Stimulated activated CD8-positive, alpha-beta memory T cell treated with anti-CD3 and anti-CD28 coated beads, Interleukin-7, amount 100 ng/mL, for 1 hour (primary cell): ENCODE results near the gene OLFML1.
"Not testable (repeated sequence)": the region's sequence is repeated elsewhere in the genome, so short reads cannot be mapped to it uniquely, and the experiment has no call there.

Experiments used
- DNase-seq, 2 donors: peaks; one replicate each; pipeline ENCODE4 v3.0.0-alpha.2; 2020; ENCODE audit warnings: low read depth in 2 of 2

The OLFML1 gene

GRCh38 chr11:7512525-7513233, 27.4 kb downstream of the OLFML1 start:
- DNase-seq, result no peak

DNA sequence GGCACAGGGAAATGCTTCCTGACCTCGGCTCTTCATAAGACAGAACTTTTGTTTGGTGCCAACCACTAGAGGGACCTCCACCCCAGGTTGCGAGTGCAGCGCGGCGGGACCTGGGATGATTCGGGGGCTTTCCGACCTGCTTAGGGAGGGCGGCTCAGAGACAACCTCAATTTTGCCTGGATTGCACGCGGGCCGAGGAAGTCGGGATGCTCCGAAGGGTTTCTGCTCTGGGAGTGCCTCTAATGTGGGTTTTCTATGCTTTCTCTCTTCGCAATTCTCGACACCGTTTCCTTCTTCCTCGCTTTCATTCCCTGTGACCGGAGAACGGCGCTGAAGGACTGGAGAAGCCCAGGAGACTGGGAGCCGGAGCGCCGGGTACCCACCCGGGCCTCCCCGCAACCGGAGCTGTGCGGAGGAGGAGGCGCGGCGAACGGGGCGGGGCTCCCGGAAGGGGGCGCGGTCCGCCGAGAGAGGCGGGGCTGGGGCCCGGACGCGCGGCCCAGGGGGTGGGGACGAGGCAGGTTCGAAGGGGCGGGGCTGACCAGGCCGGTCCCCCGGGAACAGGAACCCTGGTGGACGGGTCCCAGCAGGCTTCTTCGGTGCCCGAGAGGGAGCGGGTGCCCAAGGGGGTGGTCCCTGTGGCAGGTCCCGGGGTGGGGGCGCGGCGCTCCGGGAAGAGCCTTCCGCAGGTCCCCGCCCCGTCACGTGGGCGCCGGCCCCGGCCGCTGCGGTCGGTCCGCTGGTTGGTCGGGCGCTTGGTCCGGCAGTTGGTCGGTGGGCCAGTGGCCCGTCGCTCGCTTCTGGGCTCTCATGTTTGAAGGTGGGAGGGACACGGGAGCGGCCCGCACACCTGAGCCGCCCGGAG, 28.2 kb downstream of the OLFML1 start, which contains the start of gene PPFIBP2:
Gene PPFIBP2, plus strand, starts transcription at position 766 of the 865 bp plus-strand sequence. CDS start 35,477 bp downstream, outside the sequence.
- DNase-seq, result peak; percentile 74 to 76

DNA sequence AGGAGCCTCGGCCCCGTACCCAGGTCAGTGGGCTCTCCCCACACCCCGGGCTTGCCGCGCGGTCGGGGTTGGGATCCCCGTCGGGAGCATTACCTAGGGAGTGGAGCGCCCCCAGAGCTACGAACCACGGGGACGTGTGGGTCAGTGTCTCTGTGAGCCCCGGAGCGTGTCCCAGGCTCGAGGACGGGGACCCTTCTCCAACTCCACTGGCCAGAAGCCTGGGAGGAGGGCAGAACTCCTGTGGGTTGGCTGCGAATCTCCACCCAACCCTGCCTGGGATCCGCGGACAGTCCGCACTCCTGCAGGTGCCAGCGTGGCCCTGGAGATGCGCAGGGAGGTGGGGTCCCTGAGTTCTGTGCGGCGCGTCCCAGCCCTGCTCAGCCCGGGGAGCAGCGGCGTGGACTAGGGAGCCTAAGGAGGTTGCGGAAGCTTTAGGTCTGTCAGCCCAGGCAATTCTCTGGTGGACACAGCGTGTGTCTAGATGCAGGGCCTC, 28.8 kb downstream of the OLFML1 start:
- DNase-seq, result no peak

DNA sequence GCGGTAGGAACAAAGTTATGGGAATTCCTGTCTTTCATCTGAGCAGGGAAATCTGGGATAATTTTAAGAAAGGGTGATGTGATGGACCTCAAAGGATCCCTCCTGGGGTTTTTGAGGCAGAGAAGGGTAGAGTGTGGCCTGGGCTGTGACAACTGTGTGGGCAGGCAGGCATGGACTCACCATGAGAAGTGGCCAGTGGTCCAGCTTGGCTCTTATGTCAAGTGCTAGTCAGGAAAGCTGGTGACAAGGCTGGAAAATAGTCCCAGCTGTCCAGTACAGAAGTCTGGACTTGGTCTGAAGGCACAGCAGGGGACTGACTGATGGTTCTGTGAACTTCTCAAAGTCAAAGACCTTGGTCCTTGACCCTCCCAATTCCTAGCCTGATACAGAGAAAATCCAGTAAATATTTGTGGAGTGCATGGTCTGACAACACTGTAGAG, 30.2 kb downstream of the OLFML1 start:
- DNase-seq, result no peak

DNA sequence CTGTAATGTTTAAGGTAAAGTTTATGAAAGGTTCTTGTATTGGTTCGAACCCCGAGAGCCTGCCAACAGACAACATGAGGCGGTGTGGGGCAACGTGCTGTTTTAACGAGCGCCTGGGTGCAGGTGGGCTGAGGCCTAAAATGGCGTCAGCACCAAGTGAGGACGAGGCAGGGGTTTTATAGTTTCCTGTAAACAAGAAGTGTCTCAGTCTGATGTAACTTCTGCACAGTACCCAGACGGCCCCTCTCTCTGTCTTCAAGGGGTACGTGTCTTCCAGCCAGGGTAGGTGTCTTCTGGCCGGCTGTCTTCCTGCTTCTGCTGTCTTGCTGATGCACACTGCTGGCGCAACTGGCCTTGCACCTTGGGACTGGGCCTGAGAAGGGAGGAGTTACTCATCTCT, 31.2 kb downstream of the OLFML1 start:
- DNase-seq, result no peak

- DNase-seq, result not testable (repeated sequence)
Observed at GRCh38 chr11:7517743-7518142, 32.4 kb downstream of the OLFML1 start.

- DNase-seq, result no peak
Observed at GRCh38 chr11:7518811-7519562, 33.7 kb downstream of the OLFML1 start.

- DNase-seq, result no peak
Observed at GRCh38 chr11:7520011-7520942, 35.0 kb downstream of the OLFML1 start.

- no peak for DNase-seq
Observed at GRCh38 chr11:7520981-7521487, 35.7 kb downstream of the OLFML1 start.

GRCh38 chr11:7522121-7522520, 36.8 kb downstream of the OLFML1 start:
- no peak for DNase-seq

GRCh38 chr11:7522546-7522945, 37.2 kb downstream of the OLFML1 start:
- DNase-seq, result no peak

GRCh38 chr11:7523416-7524210, 38.3 kb downstream of the OLFML1 start:
- DNase-seq, result no peak

DNA sequence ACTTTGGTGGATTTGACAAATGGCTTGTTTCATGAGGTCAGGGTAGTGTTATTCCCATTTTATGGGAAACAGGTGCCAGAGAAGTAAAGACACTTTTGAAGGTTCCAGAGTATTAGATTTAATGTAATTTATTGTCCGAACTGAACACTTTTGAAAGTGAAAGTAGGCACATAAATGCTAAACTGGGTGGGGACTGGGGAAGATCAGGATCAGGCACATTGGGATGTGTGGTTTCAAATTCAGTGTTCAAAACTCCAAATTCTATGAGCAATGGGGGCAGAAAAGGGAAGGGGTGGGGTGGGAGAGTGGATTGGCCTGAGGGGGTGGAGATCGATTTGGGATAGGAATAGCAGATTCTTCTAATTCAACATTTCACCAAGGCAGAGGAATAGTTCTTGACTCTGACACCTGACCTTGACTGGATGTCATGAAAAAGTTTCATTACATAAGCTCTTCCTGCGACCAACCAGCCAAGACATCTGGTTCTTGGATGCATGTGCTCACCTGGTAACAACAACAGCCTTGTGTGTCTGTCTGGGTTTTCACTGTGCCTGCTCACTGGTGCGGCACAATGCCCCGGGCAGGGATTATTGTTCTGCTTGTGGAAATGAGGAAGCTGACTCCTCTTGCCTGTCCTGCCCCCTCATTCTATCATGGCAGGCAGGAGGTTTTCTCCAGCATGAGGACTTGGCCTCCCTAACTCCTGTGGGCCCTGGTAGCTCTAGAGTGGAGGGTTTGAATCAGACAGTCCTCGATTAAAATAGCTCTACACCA, 39.3 kb downstream of the OLFML1 start:
- no peak for DNase-seq

DNA sequence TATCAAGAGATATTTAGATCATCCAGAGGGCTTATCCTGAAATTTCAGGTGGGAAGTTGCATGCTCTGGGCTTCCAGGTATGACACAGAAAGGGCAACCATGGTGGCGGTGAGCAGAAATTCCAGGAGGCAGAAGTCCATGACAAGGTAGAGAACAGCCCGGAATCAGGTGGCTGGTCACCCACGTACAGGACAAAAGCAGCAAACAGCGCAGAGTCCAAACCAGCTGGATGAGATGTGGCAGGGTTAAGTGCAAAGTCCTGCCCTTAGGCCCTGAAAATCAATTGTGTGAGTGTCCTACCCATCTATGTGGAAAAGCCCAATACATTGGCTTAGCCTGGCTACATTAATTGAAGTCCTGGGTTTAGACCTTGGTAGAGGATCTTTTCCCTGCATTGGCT, 40.1 kb downstream of the OLFML1 start:
- no peak for DNase-seq

GRCh38 chr11:7527029-7527428, 41.7 kb downstream of the OLFML1 start:
- DNase-seq, result no peak

DNA sequence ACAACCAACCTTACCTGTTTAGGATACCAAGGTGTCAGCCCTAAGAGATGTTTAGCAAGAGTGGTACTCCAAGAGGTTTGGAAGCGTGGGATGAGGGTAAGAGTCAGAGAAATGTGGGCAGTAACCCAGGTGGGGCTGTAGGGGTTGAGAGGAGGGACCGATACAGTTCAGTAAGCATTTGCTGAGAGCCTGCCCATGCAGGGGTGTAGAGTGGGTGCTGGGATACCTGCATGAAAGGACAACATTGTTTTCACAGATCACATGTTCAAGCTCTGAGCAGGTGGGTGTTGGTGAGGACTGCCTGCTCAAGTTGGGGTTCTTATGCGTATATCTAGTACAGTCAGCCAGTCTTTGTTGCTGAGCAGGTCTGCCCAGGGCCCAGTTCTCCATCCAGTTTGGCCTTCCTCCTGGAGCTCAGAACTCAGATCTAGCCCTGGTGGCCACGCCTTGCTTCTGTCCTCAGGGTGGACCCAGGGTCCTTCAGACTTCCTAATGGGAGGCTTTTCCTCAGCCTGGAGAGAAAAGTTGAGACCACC, 43.3 kb downstream of the OLFML1 start:
- DNase-seq, result no peak

DNA sequence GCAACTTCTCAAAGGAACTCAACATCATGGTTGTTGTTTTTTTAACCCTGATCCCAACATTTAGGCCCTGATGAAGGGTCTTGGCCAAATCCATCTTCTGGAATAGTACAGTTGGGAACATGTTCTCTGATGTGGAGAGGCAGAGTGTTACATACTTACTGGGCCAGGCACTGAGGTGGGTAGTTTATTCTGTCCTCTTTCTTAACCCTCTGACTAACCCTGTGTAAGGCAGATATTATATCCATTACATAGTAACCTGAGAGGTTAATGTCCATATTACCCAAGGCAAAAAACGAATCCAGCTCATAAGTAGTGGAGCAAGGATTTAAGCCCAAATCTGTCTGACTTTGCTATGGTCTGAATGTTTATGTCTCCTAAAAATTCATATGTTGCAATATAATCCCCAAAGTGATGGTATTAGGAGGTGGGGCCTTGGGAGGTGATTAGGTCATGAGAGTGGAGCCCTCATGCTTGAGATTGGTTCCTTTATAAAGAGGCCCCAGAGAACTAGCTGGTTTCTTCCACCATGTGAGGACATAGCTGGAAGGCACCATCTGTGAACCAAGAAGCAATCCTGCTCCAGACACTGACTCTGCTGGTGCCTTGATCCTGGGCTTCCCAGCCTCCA, 44.8 kb downstream of the OLFML1 start:
- no peak for DNase-seq

DNA sequence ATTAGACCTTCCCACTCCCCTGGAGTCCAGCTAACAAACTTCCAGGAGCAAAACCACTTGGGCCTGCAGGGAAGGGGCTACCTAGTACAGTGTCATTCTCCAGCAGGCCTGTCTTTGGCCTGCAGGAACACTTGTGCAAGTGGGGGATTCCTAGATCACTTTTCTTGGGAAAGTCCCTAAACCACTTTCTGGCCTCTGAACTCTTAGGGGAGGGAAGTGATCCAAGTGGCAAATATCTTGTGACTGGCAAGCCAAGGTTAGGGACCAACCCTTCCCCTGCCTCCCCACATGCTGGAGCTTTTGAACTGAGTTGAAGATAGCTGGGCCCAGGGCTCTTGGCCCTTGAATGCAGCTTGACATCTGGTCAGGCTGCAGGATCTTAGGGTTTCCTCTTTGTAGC, 45.7 kb downstream of the OLFML1 start:
- no peak for DNase-seq
